Fibroblast of skin of scalp (primary cell): Measurements from ENCODE around the gene CDK5RAP2. TPM values are rescaled to one million over a fixed set of nuclear protein-coding genes. Genes with fewer than 3 reads are reported as not detected.

Experiments
- DNase-seq: peaks from one replicate; pipeline ENCODE4 v3.0.0-alpha.2; 2013
- polyA plus RNA-seq, 2 experiments: library from polyadenylated mRNA; unstranded; fragments of 120-200 nt; gene quantifications; one replicate each; pipeline ENCODE4 v1.2.1, GENCODE V29; 2013; ENCODE audit not compliant: insufficient read length in 2 of 2

The CDK5RAP2 gene
- 38.3 TPM for polyA plus RNA-seq (2013, experiment 1 of 2; ENCODE audit: insufficient read length)
- 37.4 TPM for polyA plus RNA-seq (2013, experiment 2 of 2; ENCODE audit: insufficient read length)

- peak; percentile 98 for DNase-seq
Measured at GRCh38 chr9:120580051-120580896, at the start of gene CDK5RAP2. CDK5RAP2 (minus strand) TSS chr9:120580167; CDS start chr9:120579978, 189 bp downstream.

GRCh38 chr9:120628925-120629497 is 49.0 kb upstream of the CDK5RAP2 start:
- DNase-seq: peak; percentile 14

- no peak for DNase-seq
Measured at GRCh38 chr9:120628207-120628924, 48.4 kb upstream of the CDK5RAP2 start.

- DNase-seq: no peak
Measured at GRCh38 chr9:120627073-120627472, 47.1 kb upstream of the CDK5RAP2 start.

- DNase-seq: no peak
Measured at GRCh38 chr9:120626512-120626911, 46.5 kb upstream of the CDK5RAP2 start.

GRCh38 chr9:120625222-120625621 is 45.3 kb upstream of the CDK5RAP2 start:
- peak; percentile 17 for DNase-seq

GRCh38 chr9:120622790-120623189 is 42.8 kb upstream of the CDK5RAP2 start:
- DNase-seq: no peak

GRCh38 chr9:120621941-120622340 is 42.0 kb upstream of the CDK5RAP2 start:
- DNase-seq: no peak

GRCh38 chr9:120619751-120620655 is 40.0 kb upstream of the CDK5RAP2 start:
- DNase-seq: peak; percentile 64

- DNase-seq: peak; percentile 18
Measured at GRCh38 chr9:120616966-120617935, 37.3 kb upstream of the CDK5RAP2 start.

- peak; percentile 12 for DNase-seq
Measured at GRCh38 chr9:120612218-120612617, 32.3 kb upstream of the CDK5RAP2 start.

- no peak for DNase-seq
Measured at GRCh38 chr9:120611690-120612068, 31.7 kb upstream of the CDK5RAP2 start.

- no peak for DNase-seq
Measured at GRCh38 chr9:120610975-120611689, 31.2 kb upstream of the CDK5RAP2 start.

GRCh38 chr9:120609636-120610035 is 29.7 kb upstream of the CDK5RAP2 start:
- DNase-seq: no peak

GRCh38 chr9:120608421-120608820 is 28.5 kb upstream of the CDK5RAP2 start:
- DNase-seq: no peak

GRCh38 chr9:120603591-120603990 is 23.6 kb upstream of the CDK5RAP2 start:
- DNase-seq: no peak

- no peak for DNase-seq
Measured at GRCh38 chr9:120603010-120603409, 23.0 kb upstream of the CDK5RAP2 start.

GRCh38 chr9:120593955-120594277 is 13.9 kb upstream of the CDK5RAP2 start:
- DNase-seq: no peak

- no peak for DNase-seq
Measured at GRCh38 chr9:120593250-120593954, 13.4 kb upstream of the CDK5RAP2 start.

- DNase-seq: no peak
Measured at GRCh38 chr9:120592210-120592609, 12.2 kb upstream of the CDK5RAP2 start.
